Measurements from ENCODE around the gene HEXB. TPM values are rescaled to one million over a fixed set of nuclear protein-coding genes. Genes with fewer than 3 reads are reported as not detected.

The HEXB gene
- total and polyA plus RNA-seq, 2 of the 13 experiments (the other 11 are each of a cell fraction or from before 2014, with no cell fraction given): 100 to 104 TPM

DNA sequence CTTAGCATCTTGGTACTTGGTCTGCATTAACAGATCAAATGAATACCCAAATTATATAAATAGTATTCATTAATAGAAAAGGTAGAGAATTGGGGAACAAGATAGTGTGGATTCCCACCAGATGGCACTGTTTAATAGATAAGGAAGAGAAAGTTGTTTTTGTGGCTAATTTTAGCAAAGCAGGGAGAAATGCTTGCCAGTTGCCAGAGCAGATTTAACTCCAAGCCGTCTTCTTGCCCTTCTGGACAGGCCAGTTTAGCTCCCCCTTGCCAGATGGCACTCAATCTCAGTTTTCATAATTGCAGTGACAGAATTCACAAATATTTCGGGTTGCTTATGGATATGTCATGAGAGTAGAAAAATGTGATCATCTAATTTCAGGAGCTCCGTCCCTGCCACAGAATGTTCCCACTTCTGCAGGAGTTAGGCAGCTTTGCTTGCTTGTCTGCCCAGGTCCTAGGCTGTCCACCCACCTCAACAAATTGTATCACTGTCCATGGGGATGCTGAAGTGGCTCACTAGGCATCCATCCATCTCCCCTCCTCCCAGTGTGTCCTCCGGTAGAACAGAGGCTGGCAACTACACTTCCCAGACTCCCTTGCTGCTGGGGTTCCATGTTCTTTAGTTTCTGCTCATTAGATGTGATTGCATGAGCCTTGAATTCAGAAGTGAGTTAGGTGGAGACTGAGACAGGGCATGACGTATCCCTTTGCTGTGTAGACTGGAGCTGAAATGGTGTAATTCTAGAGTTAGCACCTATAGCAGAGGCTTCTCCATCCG, 11.8 kb upstream of the HEXB start:
- FAIRE-seq (no peak), DNase-seq (ENCODE audit: low spot score) (peak; percentile 29), ATAC-seq (peak; percentile 47)
- no peaks in the 10 kb centered on the region for H3K79me2 ChIP-seq (ENCODE audit: insufficient read depth, low read length)
- intact Hi-C loops (cut with micrococcal nuclease; ENCODE audit: unreplicated experiment) (loop anchor here (1.0 to 10.0 kb wide), 3 partner anchors 246 to 594 kb away; no protein-coding TSS in a partner anchor), in situ Hi-C loops (cut with HindIII; ENCODE audit: extremely low pct_ligation_motif_present, low pct_unique_long_range_greater_than_20kb) (loop anchor here (5.0 kb wide), 1 partner anchor 244 kb away; no protein-coding TSS in a partner anchor)
- CTCF ChIA-PET (ENCODE audit: low intra/inter-chr PET ratio, low total read pairs): interaction anchor here (1.3 to 1.6 kb wide), 2 partner anchors 271 to 593 kb away, joined by 5 to 7 read pairs; no protein-coding TSS in a partner anchor
- WGBS (ENCODE audit: low lambda C conversion rate): 34% methylated on average over 5 of the region's 6 CpGs
- no peaks in the 10 kb centered on the region for H3K9me3 ChIP-seq (ENCODE audit: low read length)
- POLR2A ChIA-PET: interaction anchor here (1.0 kb wide), 1 partner anchor 664 kb away, joined by 3 read pairs; the partner anchor contains the start of gene HMGCR
- no peak overlapping the region for H3K27ac ChIP-seq (ENCODE audit: extremely low read length, insufficient read depth, low read length)
- H3K4me2 ChIP-seq (ENCODE audit: low read depth, low read length): peak overlapping the region; percentile 56
- no peak overlapping the region for H2AFZ ChIP-seq (ENCODE audit: low read length)
- H3K27me3 ChIP-seq (ENCODE audit: control insufficient read depth in 1 of 2, insufficient read depth in 2 of 2, low read length in 2 of 2): no peaks in the 10 kb centered on the region
- no peak overlapping the region for H3K4me3 ChIP-seq (replicated peaks in 1 of 3; ENCODE audit: insufficient read depth in 1 of 3, low read depth in 2 of 3, low read length in 3 of 3)
- H3K9ac ChIP-seq (ENCODE audit: insufficient read depth, low read depth, low read length): no peak overlapping the region
- H4K20me1 ChIP-seq (ENCODE audit: insufficient read depth, low read length): no peaks in the 10 kb centered on the region
- H3K4me1 ChIP-seq (ENCODE audit: insufficient read depth, low read length): peaks cover 52% of the 10 kb centered on the region
- no peaks in the 10 kb centered on the region for H3K36me3 ChIP-seq (replicated peaks in 1 of 2; ENCODE audit: control insufficient read depth in 1 of 2, insufficient read depth in 2 of 2, low read length in 2 of 2)
- no TSS peak for BruUV-seq (replicated peaks)
- peak; percentile 15 for TF ChIP-seq XRCC5 (optimal IDR thresholded peaks at IDR 0.05; ENCODE audit: low read length)
- TF ChIP-seq ESRRA (CRISPR knock-in tag; IDR thresholded peaks at IDR 0.05; ENCODE audit: low read depth): no peak
- no peak for TF ChIP-seq BCLAF1 (IDR thresholded peaks at IDR 0.05)
- TF ChIP-seq THAP11 (CRISPR knock-in tag; IDR thresholded peaks at IDR 0.05): peak; percentile 94
- TF ChIP-seq LCORL (IDR thresholded peaks at IDR 0.05): no peak
- no peak for TF ChIP-seq LCORL (CRISPR knock-in tag; IDR thresholded peaks at IDR 0.05)
- no peak for TF ChIP-seq ONECUT2 (CRISPR knock-in tag; IDR thresholded peaks at IDR 0.05)
- TF ChIP-seq SNAI1 (CRISPR knock-in tag; IDR thresholded peaks at IDR 0.05; ENCODE audit: borderline replicate concordance): no peak
- TF ChIP-seq SRSF9 (IDR thresholded peaks at IDR 0.05; ENCODE audit: borderline replicate concordance, insufficient read depth, low read depth, low read length, poor library complexity, severe bottlenecking): no peak
- no peak for TF ChIP-seq IRF1 (CRISPR knock-in tag; IDR thresholded peaks at IDR 0.05; ENCODE audit: low read depth)
- TF ChIP-seq JARID2 (CRISPR knock-in tag; IDR thresholded peaks at IDR 0.05; ENCODE audit: insufficient replicate concordance): no peak
- TF ChIP-seq MZF1 (CRISPR knock-in tag; IDR thresholded peaks at IDR 0.05; ENCODE audit: borderline replicate concordance): no peak
- no peak for TF ChIP-seq U2AF2 (IDR thresholded peaks at IDR 0.05; ENCODE audit: low read depth, low read length)
- TF ChIP-seq GABPA (IDR thresholded peaks at IDR 0.05; ENCODE audit: low read depth, low read length): no peak
- peak; percentile 33 for TF ChIP-seq GABPA (CRISPR knock-in tag; IDR thresholded peaks at IDR 0.05; ENCODE audit: low read depth)
- no peak for TF ChIP-seq ZNF337 (CRISPR knock-in tag; IDR thresholded peaks at IDR 0.05; ENCODE audit: borderline replicate concordance, low read depth)
- no peak for TF ChIP-seq ATF4 (CRISPR knock-in tag; IDR thresholded peaks at IDR 0.05)
- TF ChIP-seq CEBPG (CRISPR knock-in tag; IDR thresholded peaks at IDR 0.05): no peak
- TF ChIP-seq CBX2 (IDR thresholded peaks at IDR 0.05; ENCODE audit: low read depth, low read length): no peak
- no peak for TF ChIP-seq CBX2 (CRISPR knock-in tag; IDR thresholded peaks at IDR 0.05; ENCODE audit: low read depth)
- peak; percentile 85 for TF ChIP-seq ZNF143 (CRISPR knock-in tag; IDR thresholded peaks at IDR 0.05)
- TF ChIP-seq KDM4B (CRISPR knock-in tag; IDR thresholded peaks at IDR 0.05): no peak

All from HepG2 (cell line).